Lower lobe of right lung (tissue), 2 donors: ENCODE data around the gene RPS25. TPM values are rescaled to one million over a fixed set of nuclear protein-coding genes. Genes with fewer than 3 reads are reported as not detected.
"Not testable (repeated sequence)": the region's sequence is repeated elsewhere in the genome, so short reads cannot be mapped to it uniquely, and the experiment has no call there.

Experiments
- ATAC-seq, 2 donors: fragments of 200-7000 bp; cut with Tn5 transposase; one replicate each; pipeline ENCODE4 v1.9.1; 2020 to 2022; ENCODE audit warnings: mild to moderate bottlenecking in 2 of 2, moderate library complexity in 2 of 2
- DNase-seq: peaks from one replicate; pipeline ENCODE4 v3.0.0-alpha.2; 2020
- H3K27ac ChIP-seq: fragments of 200-600 bp; one replicate; pipeline ENCODE4 v1.8.0; 2022
- H3K27me3 ChIP-seq: fragments of 200-600 bp; one replicate; pipeline ENCODE4 v1.8.0; 2022; ENCODE audit warnings: low read depth
- H3K36me3 ChIP-seq: fragments of 200-600 bp; one replicate; pipeline ENCODE4 v1.8.0; 2022; ENCODE audit warnings: mild to moderate bottlenecking
- H3K4me1 ChIP-seq: fragments of 200-600 bp; one replicate; pipeline ENCODE4 v1.8.0; 2022
- H3K4me3 ChIP-seq: fragments of 200-600 bp; one replicate; pipeline ENCODE4 v1.8.0; 2022; ENCODE audit warnings: mild to moderate bottlenecking
- H3K9me3 ChIP-seq: fragments of 200-600 bp; one replicate; pipeline ENCODE4 v1.8.0; 2022
- intact Hi-C: fragments of 100-400 bp; cut with DNase I; formaldehyde crosslinking; loops from one replicate; pipeline ENCODE4 v1.11.0; 2022
- total RNA-seq: library from RNA; stranded (reverse); fragmentation: NEBNext Ultra II Directional; extraction: Animal tissue kit (Norgen Biotek cat#: 25700); gene quantifications from one replicate; pipeline ENCODE4 v1.2.1, GENCODE V29; 2021
- TF ChIP-seq, protein P1 (sequence below): fragments of 200-600 bp; IDR thresholded peaks from one replicate; pipeline ENCODE4 v1.8.0; 2022; ENCODE audit warnings: antibody characterized with exemption, mild to moderate bottlenecking
- donor health status: DM: no; HTN: yes; CAD: no; lungs with severe emphysema.

The RPS25 gene
- total RNA-seq, 1 donor from 2014 or later = 878 TPM

DNA sequence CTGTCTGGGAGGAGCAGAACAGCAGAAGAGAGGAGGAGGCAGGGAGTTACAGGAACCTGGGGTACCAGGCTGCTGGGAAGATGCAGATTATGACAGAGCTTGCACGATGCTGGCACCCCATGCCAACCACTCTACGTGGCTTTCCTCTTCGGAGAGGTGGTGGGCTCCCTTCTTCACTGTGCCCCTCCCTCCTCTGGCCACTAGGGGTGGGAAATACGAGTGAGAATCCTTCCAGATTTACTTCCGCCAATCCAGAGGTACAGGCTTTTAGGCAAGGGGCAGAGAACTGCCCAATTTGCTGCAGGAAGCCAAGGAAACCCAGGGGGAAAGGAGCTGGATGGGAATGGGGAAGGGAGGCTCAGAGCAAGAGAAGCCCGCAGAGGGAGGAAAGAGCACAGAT lies 26.6 kb upstream of the RPS25 start:
- H3K9me3 ChIP-seq = no peaks in the 10 kb centered on the region
- peaks cover 55% of the 10 kb centered on the region for H3K36me3 ChIP-seq
- intact Hi-C loops = no loop called here
- H3K27ac ChIP-seq = no peak overlapping the region
- no peaks in the 10 kb centered on the region for H3K4me1 ChIP-seq
- H3K27me3 ChIP-seq = no peaks in the 10 kb centered on the region
- no peak for DNase-seq
- no peak overlapping the region for H3K4me3 ChIP-seq
- ATAC-seq = no peak
- TF ChIP-seq, protein P1, sequence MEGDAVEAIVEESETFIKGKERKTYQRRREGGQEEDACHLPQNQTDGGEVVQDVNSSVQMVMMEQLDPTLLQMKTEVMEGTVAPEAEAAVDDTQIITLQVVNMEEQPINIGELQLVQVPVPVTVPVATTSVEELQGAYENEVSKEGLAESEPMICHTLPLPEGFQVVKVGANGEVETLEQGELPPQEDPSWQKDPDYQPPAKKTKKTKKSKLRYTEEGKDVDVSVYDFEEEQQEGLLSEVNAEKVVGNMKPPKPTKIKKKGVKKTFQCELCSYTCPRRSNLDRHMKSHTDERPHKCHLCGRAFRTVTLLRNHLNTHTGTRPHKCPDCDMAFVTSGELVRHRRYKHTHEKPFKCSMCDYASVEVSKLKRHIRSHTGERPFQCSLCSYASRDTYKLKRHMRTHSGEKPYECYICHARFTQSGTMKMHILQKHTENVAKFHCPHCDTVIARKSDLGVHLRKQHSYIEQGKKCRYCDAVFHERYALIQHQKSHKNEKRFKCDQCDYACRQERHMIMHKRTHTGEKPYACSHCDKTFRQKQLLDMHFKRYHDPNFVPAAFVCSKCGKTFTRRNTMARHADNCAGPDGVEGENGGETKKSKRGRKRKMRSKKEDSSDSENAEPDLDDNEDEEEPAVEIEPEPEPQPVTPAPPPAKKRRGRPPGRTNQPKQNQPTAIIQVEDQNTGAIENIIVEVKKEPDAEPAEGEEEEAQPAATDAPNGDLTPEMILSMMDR = no peak

DNA sequence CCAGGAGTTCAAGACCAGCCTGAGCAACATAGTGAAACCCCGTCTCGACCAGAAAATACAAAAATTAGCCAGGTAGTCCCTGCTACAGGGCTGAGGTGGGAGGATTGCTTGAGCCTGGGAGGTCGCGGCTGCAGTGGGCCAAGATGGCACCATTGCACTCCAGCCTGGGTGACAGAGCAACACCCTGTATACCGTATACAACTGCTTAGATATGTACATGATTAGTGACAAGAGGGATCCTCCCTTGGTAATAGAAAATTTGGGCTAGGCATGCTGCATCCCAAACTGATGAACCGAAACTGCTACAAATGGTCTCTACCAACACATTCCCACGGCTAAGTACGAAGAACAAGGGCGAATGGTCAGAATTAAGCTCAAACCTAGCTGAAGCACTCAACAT lies 24.8 kb upstream of the RPS25 start:
- ATAC-seq (no peak), DNase-seq (no peak)
- intact Hi-C loops = no loop called here
- no peaks in the 10 kb centered on the region for H3K27me3 ChIP-seq
- TF ChIP-seq, protein P1 = no peak
- peaks cover 37% of the 10 kb centered on the region for H3K36me3 ChIP-seq
- no peaks in the 10 kb centered on the region for H3K4me1 ChIP-seq
- no peak overlapping the region for H3K4me3 ChIP-seq
- no peaks in the 10 kb centered on the region for H3K9me3 ChIP-seq
- no peak overlapping the region for H3K27ac ChIP-seq

DNA sequence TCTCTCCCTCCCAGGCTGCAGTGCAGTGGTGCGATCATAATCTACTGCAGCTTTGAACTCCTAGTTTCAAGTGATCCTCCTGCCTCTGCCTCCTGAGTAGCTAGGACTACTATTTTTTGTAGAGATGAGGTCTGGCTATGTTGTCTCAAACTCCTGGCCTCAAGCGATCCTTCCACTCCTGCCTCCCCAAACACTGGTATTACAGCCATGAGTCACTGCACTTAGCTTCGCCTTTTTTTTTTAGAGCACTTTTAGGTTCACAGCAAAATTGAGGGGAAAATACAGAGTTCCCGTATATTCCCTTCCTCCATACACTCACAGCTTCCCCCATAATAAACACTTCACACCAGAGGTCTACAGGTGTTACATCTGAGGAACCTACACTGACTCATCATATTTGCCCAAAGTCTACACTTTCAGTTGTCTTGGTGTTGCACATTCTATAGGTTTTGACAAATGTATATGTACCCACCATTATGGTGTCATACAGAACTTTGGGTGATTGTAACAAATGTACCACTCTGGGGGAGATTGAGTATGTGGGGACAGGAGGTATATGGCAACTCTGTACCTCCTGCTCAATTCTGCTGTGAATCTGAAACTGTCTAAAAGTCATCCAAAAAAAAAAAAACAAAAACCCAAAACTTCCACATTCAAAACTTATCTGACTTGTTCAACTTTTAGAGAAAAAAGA lies 23.8 kb upstream of the RPS25 start:
- TF ChIP-seq, protein P1 = no peak
- Histone ChIP-seq H3K9me3 (no peaks in the 10 kb centered on the region), H3K27me3 (no peaks in the 10 kb centered on the region), H3K4me1 (no peaks in the 10 kb centered on the region), H3K4me3 (no peak overlapping the region), H3K27ac (no peak overlapping the region), H3K36me3 (peaks cover 27% of the 10 kb centered on the region)
- DNase-seq (no peak), ATAC-seq (no peak)
- intact Hi-C loops = no loop called here

DNA sequence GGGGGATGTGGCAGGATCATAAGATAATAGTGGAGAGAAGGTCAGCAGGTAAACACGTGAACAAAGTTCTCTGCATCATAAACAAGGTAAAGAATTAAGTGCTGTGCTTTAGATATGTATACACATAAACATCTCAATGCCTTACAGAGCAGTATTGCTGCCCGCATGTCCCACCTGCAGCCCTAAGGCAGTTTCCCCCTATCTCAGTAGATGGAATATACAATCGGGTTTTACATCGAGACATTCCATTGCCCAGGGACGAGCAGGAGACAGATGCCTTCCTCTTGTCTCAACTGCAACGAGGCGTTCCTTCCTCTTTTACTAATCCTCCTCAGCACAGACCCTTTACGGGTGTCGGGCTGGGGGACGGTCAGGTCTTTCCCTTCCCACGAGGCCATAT lies 21.3 kb upstream of the RPS25 start:
- H3K27me3 ChIP-seq, H3K9me3 ChIP-seq, DNase-seq, H3K27ac ChIP-seq, H3K4me3 ChIP-seq, intact Hi-C loops, H3K36me3 ChIP-seq, H3K4me1 ChIP-seq, ATAC-seq: not testable (repeated sequence)

DNA sequence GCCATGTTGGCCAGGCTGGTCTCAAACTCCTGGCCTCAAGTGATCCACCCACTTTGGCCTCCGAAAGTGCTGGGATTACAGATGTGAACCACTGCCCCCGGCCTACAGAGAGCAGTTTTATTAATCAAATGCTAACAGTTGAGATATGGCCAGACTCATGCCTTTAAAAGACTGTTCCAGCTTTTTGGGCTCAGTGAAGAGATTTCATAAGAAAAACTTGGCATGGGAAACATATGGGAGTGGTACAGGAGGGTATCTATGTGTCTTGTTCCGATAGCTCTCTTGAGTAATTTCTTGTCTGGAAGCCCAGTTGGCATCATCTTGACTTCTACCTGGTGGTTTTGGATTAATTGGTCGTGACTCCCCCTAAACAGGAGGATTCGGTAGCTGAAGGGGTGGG lies 20.7 kb upstream of the RPS25 start:
- Histone ChIP-seq H3K36me3 (no peaks in the 10 kb centered on the region), H3K9me3 (no peaks in the 10 kb centered on the region), H3K4me3 (no peak overlapping the region), H3K4me1 (no peaks in the 10 kb centered on the region), H3K27me3 (no peaks in the 10 kb centered on the region), H3K27ac (no peak overlapping the region)
- intact Hi-C loops = no loop called here
- DNase-seq (no peak), ATAC-seq (no peak)
- TF ChIP-seq, protein P1 = no peak

DNA sequence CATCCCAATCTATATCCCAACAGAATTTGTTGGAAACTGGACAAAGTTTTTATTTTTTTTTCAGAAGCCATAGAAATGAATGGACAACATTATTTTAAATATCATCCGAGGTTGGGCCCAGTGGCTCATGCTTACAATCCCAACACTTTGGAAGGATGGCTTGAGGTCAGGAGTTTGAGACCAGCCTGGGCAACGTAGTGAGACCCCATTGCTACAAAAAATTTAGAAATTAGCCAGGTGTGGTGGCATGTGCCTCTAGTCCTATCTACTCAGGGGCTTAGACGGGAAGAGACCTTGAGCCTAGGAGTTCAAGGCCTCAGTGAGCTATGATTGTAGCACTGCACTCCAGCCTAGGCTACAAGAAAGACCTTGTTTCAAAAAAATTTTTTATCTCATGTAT lies 16.7 kb upstream of the RPS25 start:
- ATAC-seq = no peak
- Histone ChIP-seq H3K36me3 (no peaks in the 10 kb centered on the region), H3K27ac (no peak overlapping the region), H3K4me3 (no peak overlapping the region), H3K4me1 (peaks cover 10% of the 10 kb centered on the region), H3K27me3 (no peaks in the 10 kb centered on the region), H3K9me3 (no peaks in the 10 kb centered on the region)
- no peak for DNase-seq
- intact Hi-C loops = no loop called here
- TF ChIP-seq, protein P1 = no peak

DNA sequence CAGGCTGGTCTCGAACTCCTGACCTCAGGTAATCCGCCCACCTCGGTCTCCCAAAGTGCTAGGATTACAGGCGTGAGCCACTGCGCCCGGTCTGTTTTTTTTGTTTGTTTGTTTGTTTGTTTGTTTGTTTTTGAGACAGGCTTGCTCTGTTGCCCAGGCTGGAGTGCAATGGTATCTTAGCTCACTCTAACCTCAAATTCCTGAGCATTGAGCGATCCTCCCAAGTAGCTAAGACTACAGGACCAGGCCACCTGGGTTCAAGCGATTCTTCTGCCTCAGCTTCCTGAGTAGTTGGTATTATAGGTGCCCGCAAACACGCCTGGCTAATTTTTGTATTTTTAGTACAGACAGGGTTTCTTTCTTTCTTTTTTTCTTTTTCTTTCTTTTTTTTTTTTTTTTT lies 15.3 kb upstream of the RPS25 start:
- H3K4me3 ChIP-seq, H3K9me3 ChIP-seq, H3K36me3 ChIP-seq, DNase-seq, H3K27me3 ChIP-seq, H3K27ac ChIP-seq, intact Hi-C loops, ATAC-seq: not testable (repeated sequence)
- H3K4me1 ChIP-seq = peaks cover 21% of the 10 kb centered on the region
